Stomach (tissue), 4 donors: ENCODE results near the gene KLHL2.

Experiments
- CTCF ChIP-seq, 7 experiments: fragments of 450-650 bp in 4 of 7; fragments of 200-600 bp in 3 of 7; sonication (generic) in 3 of 7; IDR thresholded peaks; one replicate each; pipeline ENCODE4 v1.5.1; 2016 to 2019; ENCODE audit warnings: antibody characterized with exemption in 7 of 7, control low read depth in 2 of 7, mild to moderate bottlenecking in 1 of 7
- EP300 ChIP-seq: sonication (generic); formaldehyde crosslinking; IDR thresholded peaks from one replicate; pipeline ENCODE4 v1.6.1; 2017; ENCODE audit warnings: antibody characterized with exemption
- POLR2A ChIP-seq, 4 donors: fragments of 450-650 bp; IDR thresholded peaks; one replicate each; pipeline ENCODE4 v1.6.1; 2016; ENCODE audit warnings: antibody characterized with exemption in 4 of 4, control low read depth in 2 of 4, mild to moderate bottlenecking in 1 of 4, moderate library complexity in 1 of 4
- POLR2AphosphoS5 ChIP-seq, 3 donors: sonication (generic); formaldehyde crosslinking; IDR thresholded peaks; one replicate each; pipeline ENCODE4 v1.6.1; 2016; ENCODE audit warnings: antibody characterized with exemption in 3 of 3

GRCh38 chr4:165343353-165344191 lies 136.2 kb downstream of the KLHL2 start:
- TF ChIP-seq CTCF (IDR thresholded peaks at IDR 0.05), result no peak
- TF ChIP-seq POLR2AphosphoS5 (IDR thresholded peaks at IDR 0.05), result no peak
- no peak for TF ChIP-seq POLR2A (IDR thresholded peaks at IDR 0.05)
- TF ChIP-seq EP300, result no peak
